ENCODE measurements around the gene RASGRP3. TPM values are rescaled to one million over a fixed set of nuclear protein-coding genes. Genes with fewer than 3 reads are reported as not detected.

The RASGRP3 gene
- total and polyA plus RNA-seq, 4 donors: 13.2 to 29.3 (median 19.5) TPM

DNA sequence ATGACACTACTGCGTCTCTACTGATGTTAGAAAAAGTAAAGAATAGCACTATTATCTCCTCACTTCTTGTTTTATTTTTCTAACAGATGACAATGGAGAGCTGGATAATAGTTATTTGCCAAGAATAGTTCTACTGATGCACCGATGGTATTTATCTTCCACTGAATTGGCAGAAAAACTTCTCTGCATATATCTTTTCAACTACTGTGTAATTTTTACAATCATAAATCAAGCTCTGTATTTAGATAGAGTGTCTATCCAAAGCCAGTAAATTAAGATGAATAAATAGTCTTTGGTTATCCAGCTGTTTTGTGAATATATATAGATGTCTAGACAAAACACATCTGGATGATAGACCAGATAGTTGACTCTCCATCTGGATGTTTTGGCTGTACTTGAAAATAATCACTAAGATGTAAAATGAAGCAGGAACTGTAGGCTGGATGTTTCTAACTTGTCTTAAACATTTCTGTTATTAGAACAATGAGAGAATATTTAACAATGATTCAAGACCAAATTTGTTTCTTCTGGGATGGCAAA is 40.1 kb downstream of the RASGRP3 start:
- Histone ChIP-seq H3K4me3 (ENCODE audit: low read depth, low read length) (no peak overlapping the region), H3K27ac (ENCODE audit: low read depth, low read length) (no peak overlapping the region), H3K9me3 (ENCODE audit: control insufficient read depth, insufficient read depth, low read length) (no peaks in the 10 kb centered on the region), H3K36me3 (ENCODE audit: control insufficient read depth, insufficient read depth, low read length) (peaks cover 2% of the 10 kb centered on the region), H3K27me3 (ENCODE audit: control insufficient read depth, insufficient read depth, low read length) (no peaks in the 10 kb centered on the region), H3K4me1 (ENCODE audit: control insufficient read depth, insufficient read depth, low read length) (no peaks in the 10 kb centered on the region)
- WGBS (ENCODE audit: insufficient coverage): no CpG with 5 or more reads among the region's 2 CpGs
- DNase-seq (ENCODE audit: low read depth in 4 of 6, low spot score in 6 of 6): peak in 1 of 6 donors; percentile 15

DNA sequence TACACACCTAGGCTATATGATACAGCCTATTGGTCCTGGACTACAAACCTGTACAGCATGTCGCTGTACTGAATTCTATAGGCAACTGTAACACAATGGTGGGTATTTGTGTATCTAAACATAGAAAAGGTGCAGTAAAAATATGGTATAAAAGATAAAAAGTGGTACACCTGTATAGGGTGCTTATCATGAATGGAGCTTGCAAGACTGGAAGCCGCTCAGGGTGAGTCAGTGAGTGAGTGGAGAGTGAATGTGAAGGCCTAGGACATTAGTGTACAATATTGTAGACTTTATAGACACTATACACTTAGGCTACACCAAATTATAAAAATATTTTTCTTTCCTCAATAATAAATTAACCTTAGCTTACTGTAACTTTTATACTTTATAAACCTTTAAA is 41.8 kb downstream of the RASGRP3 start:
- Histone ChIP-seq H3K4me1 (ENCODE audit: control insufficient read depth, insufficient read depth, low read length) (peaks cover 2% of the 10 kb centered on the region), H3K4me3 (ENCODE audit: low read depth, low read length) (no peak overlapping the region), H3K36me3 (ENCODE audit: control insufficient read depth, insufficient read depth, low read length) (peaks cover 2% of the 10 kb centered on the region), H3K27me3 (ENCODE audit: control insufficient read depth, insufficient read depth, low read length) (no peaks in the 10 kb centered on the region), H3K9me3 (ENCODE audit: control insufficient read depth, insufficient read depth, low read length) (no peaks in the 10 kb centered on the region), H3K27ac (ENCODE audit: low read depth, low read length) (no peak overlapping the region)
- DNase-seq (ENCODE audit: low read depth in 4 of 6, low spot score in 6 of 6): no peak
- WGBS (ENCODE audit: insufficient coverage): no CpG with 5 or more reads among the region's 2 CpGs

DNA sequence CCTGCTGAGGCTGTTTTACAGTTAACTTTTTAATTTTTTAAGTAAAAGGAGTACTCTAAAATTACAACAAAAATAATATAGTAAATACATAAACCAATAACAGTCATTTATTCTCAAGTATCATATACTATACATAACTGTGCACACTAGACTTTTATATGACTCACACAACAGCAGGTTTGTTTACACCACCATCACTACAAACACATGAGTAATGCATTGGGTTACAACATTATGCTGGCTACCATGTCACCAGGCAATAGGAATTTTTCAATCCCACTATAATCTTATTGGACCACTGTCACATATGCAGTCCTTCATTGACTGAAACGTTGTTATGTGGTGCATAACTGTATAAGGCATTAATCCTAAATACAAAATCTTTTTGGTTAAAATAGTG is 42.5 kb downstream of the RASGRP3 start:
- H3K27ac ChIP-seq (ENCODE audit: low read depth, low read length): no peak overlapping the region
- no peaks in the 10 kb centered on the region for H3K9me3 ChIP-seq (ENCODE audit: control insufficient read depth, insufficient read depth, low read length)
- H3K36me3 ChIP-seq (ENCODE audit: control insufficient read depth, insufficient read depth, low read length): peaks cover 2% of the 10 kb centered on the region
- DNase-seq (ENCODE audit: low read depth in 4 of 6, low spot score in 6 of 6): no peak
- no peak overlapping the region for H3K4me3 ChIP-seq (ENCODE audit: low read depth, low read length)
- H3K4me1 ChIP-seq (ENCODE audit: control insufficient read depth, insufficient read depth, low read length): peaks cover 2% of the 10 kb centered on the region
- WGBS (ENCODE audit: insufficient coverage): no CpG with 5 or more reads among the region's 1 CpG
- H3K27me3 ChIP-seq (ENCODE audit: control insufficient read depth, insufficient read depth, low read length): no peaks in the 10 kb centered on the region

DNA sequence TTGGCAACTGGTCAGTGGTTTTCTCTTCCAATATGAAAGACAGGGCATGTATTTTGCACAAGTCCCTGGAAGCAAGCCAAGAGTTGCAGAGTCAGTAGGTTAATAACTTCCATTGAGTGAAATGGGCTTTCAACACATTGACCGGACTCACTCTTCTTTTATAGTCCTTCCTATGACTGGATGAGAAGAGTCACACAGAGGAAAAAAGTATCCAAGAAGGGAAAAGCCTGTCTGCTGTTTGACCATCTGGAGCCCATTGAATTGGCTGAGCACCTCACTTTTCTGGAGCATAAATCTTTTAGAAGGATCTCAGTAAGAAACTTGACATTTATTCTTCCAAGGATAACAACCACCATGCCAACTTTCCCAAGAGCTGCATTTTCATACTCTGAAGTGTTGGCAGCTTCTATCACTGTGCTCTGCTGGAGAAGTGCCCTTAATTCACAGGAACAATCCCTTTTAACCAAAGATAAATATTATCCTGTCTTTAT is 45.4 kb downstream of the RASGRP3 start:
- DNase-seq (ENCODE audit: low read depth in 4 of 6, low spot score in 6 of 6): peak; percentile 44 to 95 (median 68)

DNA sequence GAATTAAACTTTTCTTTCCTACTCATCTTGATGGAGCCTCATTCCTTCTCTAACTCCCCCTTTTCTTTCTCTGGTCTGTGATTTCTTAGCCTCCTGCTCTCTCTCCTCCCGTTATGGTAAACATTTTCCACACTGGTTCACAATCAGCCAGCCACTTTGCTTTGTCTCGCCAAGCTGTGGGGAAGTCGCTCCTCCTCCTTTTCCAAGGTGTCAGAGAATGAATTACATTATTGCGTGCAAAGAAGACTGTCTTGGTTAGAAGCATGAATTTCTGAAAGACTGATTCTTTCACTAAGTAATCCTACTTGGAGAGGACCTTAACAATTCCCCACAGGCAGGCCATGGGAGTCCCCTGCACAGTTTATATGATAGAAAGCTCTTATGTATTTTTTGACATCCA is 46.1 kb downstream of the RASGRP3 start:
- H3K4me1 ChIP-seq (ENCODE audit: control insufficient read depth, insufficient read depth, low read length): peaks cover 2% of the 10 kb centered on the region
- H3K27me3 ChIP-seq (ENCODE audit: control insufficient read depth, insufficient read depth, low read length): no peaks in the 10 kb centered on the region
- no peaks in the 10 kb centered on the region for H3K36me3 ChIP-seq (ENCODE audit: control insufficient read depth, insufficient read depth, low read length)
- H3K27ac ChIP-seq (ENCODE audit: low read depth, low read length): peak overlapping the region; percentile 72
- WGBS (ENCODE audit: insufficient coverage): no CpG with 5 or more reads among the region's 4 CpGs
- no peak overlapping the region for H3K4me3 ChIP-seq (ENCODE audit: low read depth, low read length)
- peak in 2 of 6 donors; percentile 62 to 74 for DNase-seq (ENCODE audit: low read depth in 4 of 6, low spot score in 6 of 6)
- no peaks in the 10 kb centered on the region for H3K9me3 ChIP-seq (ENCODE audit: control insufficient read depth, insufficient read depth, low read length)

More for the DNA sequence above, 45.4 kb downstream of the RASGRP3 start:
- Histone ChIP-seq H3K27ac (ENCODE audit: low read depth, low read length) (peak overlapping the region; percentile 72), H3K4me3 (ENCODE audit: low read depth, low read length) (no peak overlapping the region), H3K9me3 (ENCODE audit: control insufficient read depth, insufficient read depth, low read length) (no peaks in the 10 kb centered on the region), H3K27me3 (ENCODE audit: control insufficient read depth, insufficient read depth, low read length) (no peaks in the 10 kb centered on the region), H3K36me3 (ENCODE audit: control insufficient read depth, insufficient read depth, low read length) (peaks cover 2% of the 10 kb centered on the region), H3K4me1 (ENCODE audit: control insufficient read depth, insufficient read depth, low read length) (peaks cover 2% of the 10 kb centered on the region)
- WGBS (ENCODE audit: insufficient coverage): no CpG with 5 or more reads among the region's 1 CpG

DNA sequence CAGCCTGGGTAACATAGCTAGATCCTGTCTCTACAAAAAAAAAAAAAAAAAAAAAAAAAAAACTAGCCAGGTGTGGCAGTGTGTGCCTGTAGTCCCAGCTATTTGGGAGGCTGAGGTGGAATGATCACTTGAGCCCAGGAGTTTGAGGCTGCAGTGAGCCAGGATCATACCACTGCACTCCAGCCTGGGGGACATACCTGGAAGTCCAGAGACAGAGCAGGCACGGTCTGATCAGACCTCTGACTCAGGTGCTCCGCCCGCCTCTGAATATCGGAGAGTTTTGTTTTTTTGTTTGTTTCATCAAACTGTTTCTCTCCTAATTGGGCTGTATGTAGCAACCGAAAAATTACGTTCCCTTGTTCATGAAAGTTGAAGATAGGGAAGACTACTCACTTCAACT is 49.2 kb downstream of the RASGRP3 start:
- H3K36me3 ChIP-seq (ENCODE audit: control insufficient read depth, insufficient read depth, low read length): no peaks in the 10 kb centered on the region
- H3K27ac ChIP-seq (ENCODE audit: low read depth, low read length): no peak overlapping the region
- DNase-seq (ENCODE audit: low read depth in 4 of 6, low spot score in 6 of 6): no peak
- no peak overlapping the region for H3K4me3 ChIP-seq (ENCODE audit: low read depth, low read length)
- no peaks in the 10 kb centered on the region for H3K9me3 ChIP-seq (ENCODE audit: control insufficient read depth, insufficient read depth, low read length)
- WGBS (ENCODE audit: insufficient coverage): no CpG with 5 or more reads among the region's 6 CpGs
- no peaks in the 10 kb centered on the region for H3K27me3 ChIP-seq (ENCODE audit: control insufficient read depth, insufficient read depth, low read length)
- peaks cover 2% of the 10 kb centered on the region for H3K4me1 ChIP-seq (ENCODE audit: control insufficient read depth, insufficient read depth, low read length)

DNA sequence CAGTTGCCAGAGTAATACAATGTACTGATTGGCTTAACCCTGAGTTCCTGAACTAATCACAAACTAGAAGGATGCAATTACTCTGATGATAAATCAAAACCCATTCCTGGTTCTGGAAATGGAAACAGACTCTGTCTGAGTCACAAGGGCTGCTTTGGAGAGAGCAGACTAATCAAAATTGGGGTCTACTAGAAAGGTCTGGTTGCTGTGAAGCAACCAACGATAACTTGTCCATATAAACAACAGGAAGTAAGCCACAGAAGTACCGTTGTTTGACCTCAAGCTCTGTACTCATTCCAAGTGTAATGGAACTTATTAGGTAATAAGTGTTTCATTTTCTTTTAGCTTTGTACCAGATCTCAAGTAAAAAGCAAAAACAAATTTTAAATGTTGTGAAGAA is 49.7 kb downstream of the RASGRP3 start:
- no peak for DNase-seq (ENCODE audit: low read depth in 4 of 6, low spot score in 6 of 6)
- no peaks in the 10 kb centered on the region for H3K36me3 ChIP-seq (ENCODE audit: control insufficient read depth, insufficient read depth, low read length)
- no peaks in the 10 kb centered on the region for H3K27me3 ChIP-seq (ENCODE audit: control insufficient read depth, insufficient read depth, low read length)
- H3K27ac ChIP-seq (ENCODE audit: low read depth, low read length): no peak overlapping the region
- no peak overlapping the region for H3K4me3 ChIP-seq (ENCODE audit: low read depth, low read length)
- no peaks in the 10 kb centered on the region for H3K9me3 ChIP-seq (ENCODE audit: control insufficient read depth, insufficient read depth, low read length)
- peaks cover 2% of the 10 kb centered on the region for H3K4me1 ChIP-seq (ENCODE audit: control insufficient read depth, insufficient read depth, low read length)
- WGBS (ENCODE audit: insufficient coverage): no CpG with 5 or more reads among the region's 2 CpGs

DNA sequence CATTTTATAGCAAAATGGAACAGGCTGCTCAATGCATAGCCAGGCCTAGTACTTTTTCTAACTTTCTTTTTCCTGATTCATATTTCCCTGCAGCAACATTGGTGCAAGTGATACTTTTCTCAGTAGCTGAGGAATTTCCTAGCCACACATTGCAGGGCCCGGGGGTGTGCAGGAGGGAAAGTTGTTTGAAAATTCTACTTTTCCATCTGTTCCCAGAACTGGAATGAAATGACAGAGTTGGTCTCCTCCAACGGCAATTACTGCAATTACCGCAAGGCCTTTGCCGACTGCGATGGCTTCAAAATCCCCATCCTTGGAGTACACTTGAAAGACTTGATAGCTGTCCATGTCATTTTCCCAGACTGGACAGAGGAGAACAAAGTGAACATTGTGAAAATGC is 50.5 kb downstream of the RASGRP3 start:
- DNase-seq (ENCODE audit: low read depth in 4 of 6, low spot score in 6 of 6): no peak
- Histone ChIP-seq H3K9me3 (ENCODE audit: control insufficient read depth, insufficient read depth, low read length) (no peaks in the 10 kb centered on the region), H3K27me3 (ENCODE audit: control insufficient read depth, insufficient read depth, low read length) (peaks cover 4% of the 10 kb centered on the region), H3K27ac (ENCODE audit: low read depth, low read length) (no peak overlapping the region), H3K36me3 (ENCODE audit: control insufficient read depth, insufficient read depth, low read length) (no peaks in the 10 kb centered on the region), H3K4me1 (ENCODE audit: control insufficient read depth, insufficient read depth, low read length) (peaks cover 2% of the 10 kb centered on the region), H3K4me3 (ENCODE audit: low read depth, low read length) (no peak overlapping the region)
- WGBS (ENCODE audit: insufficient coverage): 91% methylated on average over 5 of the region's 5 CpGs

DNA sequence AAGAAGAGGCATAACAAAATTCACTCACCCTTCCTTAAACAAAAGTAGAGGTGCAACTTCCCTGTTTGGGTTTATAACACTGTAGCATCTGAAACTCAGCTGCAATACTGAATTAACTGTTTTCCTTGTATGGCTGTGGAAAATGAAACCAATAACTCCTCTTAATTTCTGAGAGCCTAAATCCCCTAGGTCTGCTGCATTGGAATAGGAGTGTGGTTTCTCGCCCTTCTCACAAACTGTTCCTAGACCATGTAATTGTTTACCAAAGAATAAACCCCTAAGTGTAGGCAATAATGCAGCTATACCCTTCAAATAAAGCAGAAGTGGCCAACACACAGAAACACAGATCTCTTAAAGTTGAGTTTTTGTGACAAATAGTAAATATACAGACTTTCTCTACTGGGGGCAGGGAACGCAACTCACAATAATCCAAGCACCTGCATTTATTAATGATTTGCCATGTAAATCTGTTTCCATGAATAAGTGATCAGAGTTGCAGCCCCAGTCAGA is 52.0 kb downstream of the RASGRP3 start:
- H3K4me1 ChIP-seq (ENCODE audit: control insufficient read depth, insufficient read depth, low read length): no peaks in the 10 kb centered on the region
- no peak overlapping the region for H3K27ac ChIP-seq (ENCODE audit: low read depth, low read length)
- WGBS (ENCODE audit: insufficient coverage): no CpG with 5 or more reads among the region's 2 CpGs
- H3K27me3 ChIP-seq (ENCODE audit: control insufficient read depth, insufficient read depth, low read length): peaks cover 4% of the 10 kb centered on the region
- DNase-seq (ENCODE audit: low read depth in 4 of 6, low spot score in 6 of 6): peak in 1 of 6 donors; percentile 35
- H3K4me3 ChIP-seq (ENCODE audit: low read depth, low read length): no peak overlapping the region
- H3K9me3 ChIP-seq (ENCODE audit: control insufficient read depth, insufficient read depth, low read length): no peaks in the 10 kb centered on the region
- H3K36me3 ChIP-seq (ENCODE audit: control insufficient read depth, insufficient read depth, low read length): no peaks in the 10 kb centered on the region

DNA sequence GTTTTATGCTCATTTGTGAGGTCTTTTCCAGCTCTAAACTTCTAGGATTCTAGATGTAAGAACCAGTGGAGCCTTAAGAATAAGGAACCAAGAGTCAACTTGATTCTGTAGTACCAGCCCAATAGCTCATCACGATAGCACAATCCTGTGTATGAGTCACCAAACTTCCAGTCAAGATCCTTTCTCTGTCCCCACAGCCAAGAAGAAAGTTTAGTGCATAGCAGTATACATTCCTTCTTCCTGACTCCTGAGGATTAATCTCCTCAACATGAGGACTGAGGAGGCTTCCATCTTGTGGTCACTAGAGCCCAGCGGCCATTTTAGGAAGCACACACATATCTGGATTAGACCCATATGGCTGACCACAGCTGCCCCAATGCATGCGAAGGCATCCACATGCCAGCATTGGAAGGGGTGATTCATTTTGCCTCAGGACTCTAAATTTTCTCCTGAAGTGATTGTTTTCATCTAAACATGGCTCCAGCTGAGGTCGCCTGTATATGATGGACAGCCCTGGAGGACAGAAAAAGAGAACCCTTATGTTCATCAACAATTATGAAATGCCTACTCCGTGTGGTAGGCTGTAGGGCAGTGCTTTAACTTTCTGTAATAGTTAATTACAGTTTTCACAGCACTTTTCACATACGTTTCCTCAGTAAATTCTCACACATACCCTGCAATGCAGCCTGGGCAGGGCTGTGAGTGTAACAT is 53.5 kb downstream of the RASGRP3 start:
- Histone ChIP-seq H3K4me3 (ENCODE audit: low read depth, low read length) (no peak overlapping the region), H3K9me3 (ENCODE audit: control insufficient read depth, insufficient read depth, low read length) (no peaks in the 10 kb centered on the region), H3K36me3 (ENCODE audit: control insufficient read depth, insufficient read depth, low read length) (no peaks in the 10 kb centered on the region), H3K27ac (ENCODE audit: low read depth, low read length) (no peak overlapping the region), H3K27me3 (ENCODE audit: control insufficient read depth, insufficient read depth, low read length) (peaks cover 4% of the 10 kb centered on the region), H3K4me1 (ENCODE audit: control insufficient read depth, insufficient read depth, low read length) (no peaks in the 10 kb centered on the region)
- no peak for DNase-seq (ENCODE audit: low read depth in 4 of 6, low spot score in 6 of 6)
- WGBS (ENCODE audit: insufficient coverage): 100% methylated on average over 3 of the region's 6 CpGs

Data from spinal cord (tissue), 10 donors.